ENCODE results near the gene DTD1. TPM values are rescaled to one million over a fixed set of nuclear protein-coding genes. Genes with fewer than 3 reads are reported as not detected.
A peak's percentile ranks its signal among the peaks of the same experiment; 100 is the strongest.

DTD1 gene, protein sequence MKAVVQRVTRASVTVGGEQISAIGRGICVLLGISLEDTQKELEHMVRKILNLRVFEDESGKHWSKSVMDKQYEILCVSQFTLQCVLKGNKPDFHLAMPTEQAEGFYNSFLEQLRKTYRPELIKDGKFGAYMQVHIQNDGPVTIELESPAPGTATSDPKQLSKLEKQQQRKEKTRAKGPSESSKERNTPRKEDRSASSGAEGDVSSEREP
- total RNA-seq = 10 to 100 TPM; 49.2 to 55.4 TPM

DNA sequence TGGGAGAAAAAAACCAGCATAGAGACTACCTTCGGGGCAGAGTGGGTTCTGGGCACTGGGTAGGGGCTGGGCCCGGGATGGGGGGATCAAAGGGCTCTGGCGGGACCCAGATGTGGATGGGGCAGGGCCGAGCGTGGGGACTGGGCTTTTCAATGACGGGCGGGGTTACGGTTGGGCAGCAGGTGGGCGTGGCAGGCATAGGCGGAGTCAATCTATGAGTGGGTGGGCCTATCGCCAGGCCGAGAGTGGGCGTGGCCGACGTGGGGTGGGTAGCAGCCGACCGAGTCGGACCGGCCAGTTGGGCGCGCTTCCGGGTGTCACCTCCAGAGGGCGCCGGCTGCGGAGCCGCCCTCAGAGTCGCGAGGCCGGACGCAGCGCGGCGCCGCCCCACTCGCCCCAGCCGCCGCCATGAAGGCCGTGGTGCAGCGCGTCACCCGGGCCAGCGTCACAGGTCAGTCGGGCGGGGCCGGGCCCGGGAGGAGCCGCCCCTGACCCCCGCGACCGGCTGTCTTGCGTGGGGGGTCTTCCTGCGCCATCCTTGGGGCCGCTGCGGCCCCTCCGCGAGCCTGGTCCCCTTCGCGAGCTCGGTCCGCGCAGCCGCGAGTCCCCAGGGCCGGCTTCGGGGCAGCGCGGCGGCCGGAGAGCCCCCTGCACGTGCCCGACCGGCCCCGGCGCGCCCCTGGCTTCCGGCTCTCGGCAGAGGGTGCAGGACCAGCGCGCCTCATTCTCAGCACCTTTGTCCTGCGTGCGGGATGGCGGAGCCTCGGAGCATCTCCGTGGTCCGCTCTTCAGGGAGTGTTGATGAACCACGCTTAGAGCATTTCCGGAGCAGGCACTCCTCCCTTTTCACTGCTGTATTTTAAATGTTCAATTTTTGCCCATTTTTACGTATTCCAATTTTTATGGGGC lies at the start of gene DTD1:
TSS of gene DTD1 (plus strand) at position 390 of the 909 bp plus-strand sequence. CDS start at position 409, 19 bp downstream.
- peaks cover 5% of the 10 kb centered on the region for H3K27me3 Mint-ChIP-seq
- ChIA-PET POLR2A (interaction anchor here (0.6 kb wide), 1 partner anchor 80 kb away, joined by 3 read pairs; the partner anchor contains the start of gene SEC23B), CTCF (interaction anchor here (0.7 to 1.0 kb wide), 2 partner anchors 9 to 1083 kb away, joined by 3 read pairs; no protein-coding TSS in a partner anchor)
- no peaks in the 10 kb centered on the region for H3K36me3 Mint-ChIP-seq
- H3K27ac Mint-ChIP-seq = peak within 1 kb of the TSS; percentile 77
- H3K9me3 Mint-ChIP-seq = no peaks in the 10 kb centered on the region
- H3K4me3 Mint-ChIP-seq = peak within 1 kb of the TSS; percentile 86
- H3K4me1 Mint-ChIP-seq (ENCODE audit: low read depth) = peaks cover 32% of the 10 kb centered on the region
- intact Hi-C loops (cut with micrococcal nuclease) = loop anchor here (1.0 kb wide), 5 partner anchors 21 to 300 kb away; partner anchors contain the start of genes DZANK1, POLR3F, SEC23B and SMIM26
- peak; percentile 94 for DNase-seq

DNA sequence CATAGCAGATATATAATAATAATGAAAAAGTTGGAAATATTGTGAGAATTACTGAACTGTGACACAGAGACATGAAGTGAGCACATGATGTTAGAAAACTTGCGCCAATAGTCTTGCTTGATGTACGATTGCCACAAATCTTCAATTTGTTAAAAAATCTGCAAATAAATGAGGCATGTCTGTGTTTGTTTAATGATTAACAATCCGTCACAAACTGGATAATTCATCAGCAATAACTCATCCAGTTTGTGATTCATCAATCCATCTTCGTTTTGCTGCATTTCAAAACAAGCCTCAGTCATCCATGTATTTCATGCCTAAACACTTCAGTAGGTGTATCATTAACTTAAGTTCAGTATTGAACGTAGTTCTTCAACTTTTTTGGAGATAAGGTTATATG lies 46.1 kb upstream of the DTD1 start:
- no peaks in the 10 kb centered on the region for H3K4me1 Mint-ChIP-seq (ENCODE audit: low read depth)

DNA sequence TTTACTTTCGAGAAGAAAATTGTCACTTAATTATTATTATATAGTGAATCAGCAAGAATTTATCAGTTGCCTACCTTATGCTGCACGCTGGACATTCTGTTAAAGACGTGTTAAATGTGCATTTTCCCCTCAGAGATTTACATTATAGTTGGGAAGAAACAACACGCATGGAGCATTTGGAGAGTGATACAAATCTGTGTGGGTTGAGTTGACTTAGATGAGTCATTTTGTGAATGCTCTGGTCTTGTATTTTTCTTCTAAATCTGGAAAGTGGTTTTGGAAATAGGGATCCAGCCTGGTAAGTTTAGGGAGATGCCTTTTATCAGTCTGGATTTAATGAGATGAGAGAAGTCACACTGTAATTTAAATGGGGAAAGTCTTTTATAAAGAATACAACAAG lies 44.6 kb upstream of the DTD1 start:
- ChIA-PET CTCF (no interaction called here), POLR2A (no interaction called here)
- Mint-ChIP-seq H3K36me3 (peaks cover 43% of the 10 kb centered on the region), H3K9me3 (no peaks in the 10 kb centered on the region), H3K27me3 (no peaks in the 10 kb centered on the region), H3K27ac (no peak overlapping the region), H3K4me1 (ENCODE audit: low read depth) (no peaks in the 10 kb centered on the region), H3K4me3 (no peak overlapping the region)
- intact Hi-C loops (cut with micrococcal nuclease) = no loop called here
- no peak for DNase-seq

More for the DNA sequence above, 46.1 kb upstream of the DTD1 start:
- ChIA-PET CTCF (no interaction called here), POLR2A (no interaction called here)
- no peaks in the 10 kb centered on the region for H3K9me3 Mint-ChIP-seq
- no peak overlapping the region for H3K4me3 Mint-ChIP-seq
- peaks cover 41% of the 10 kb centered on the region for H3K36me3 Mint-ChIP-seq
- intact Hi-C loops (cut with micrococcal nuclease) = no loop called here
- DNase-seq = no peak
- H3K27ac Mint-ChIP-seq = no peak overlapping the region
- H3K27me3 Mint-ChIP-seq = no peaks in the 10 kb centered on the region

DNA sequence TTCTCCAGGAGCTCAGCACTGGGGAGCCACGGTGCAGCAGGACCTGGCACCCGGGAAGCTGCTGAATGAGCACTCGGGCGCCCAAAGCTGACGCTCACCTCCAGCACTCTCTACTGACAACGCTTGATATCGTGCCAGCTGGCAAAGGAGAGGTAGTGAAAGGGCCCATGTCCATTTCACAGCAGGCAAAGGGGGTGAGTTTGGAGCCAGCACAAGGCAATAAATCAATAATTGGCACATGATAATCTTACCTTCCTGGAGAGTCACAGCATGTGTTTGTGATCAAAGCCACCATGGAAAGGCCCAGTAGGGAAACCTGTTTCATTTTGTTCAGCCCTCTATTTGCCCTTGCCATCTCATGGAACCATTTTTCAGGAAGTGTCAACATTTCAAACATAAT lies 43.9 kb upstream of the DTD1 start:
- ChIA-PET CTCF (no interaction called here), POLR2A (no interaction called here)
- no peaks in the 10 kb centered on the region for H3K9me3 Mint-ChIP-seq
- no peaks in the 10 kb centered on the region for H3K4me1 Mint-ChIP-seq (ENCODE audit: low read depth)
- H3K36me3 Mint-ChIP-seq = peaks cover 44% of the 10 kb centered on the region
- no peaks in the 10 kb centered on the region for H3K27me3 Mint-ChIP-seq
- no peak for DNase-seq
- no peak overlapping the region for H3K4me3 Mint-ChIP-seq
- H3K27ac Mint-ChIP-seq = no peak overlapping the region
- intact Hi-C loops (cut with micrococcal nuclease) = no loop called here

DNA sequence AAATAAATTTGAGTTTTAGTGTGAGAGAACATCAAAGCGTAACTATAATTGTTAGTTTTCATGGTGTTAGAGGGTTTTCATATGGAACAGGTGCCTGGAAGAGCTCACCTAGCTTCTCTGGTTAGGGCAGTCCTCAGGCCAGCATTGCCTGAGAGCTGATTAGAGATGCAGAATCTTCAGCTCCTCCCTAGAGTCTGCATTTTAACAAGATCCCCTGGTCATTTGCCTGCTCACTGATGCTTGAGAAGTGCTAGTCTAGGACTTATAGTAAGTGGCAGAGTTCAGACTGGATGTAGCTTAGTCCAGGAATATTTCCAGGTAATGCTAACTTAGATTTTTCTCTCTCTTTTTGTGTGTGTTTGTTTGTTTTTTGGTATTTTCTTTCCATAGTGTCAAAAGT lies 42.3 kb upstream of the DTD1 start:
- intact Hi-C loops (cut with micrococcal nuclease) = no loop called here
- peaks cover 40% of the 10 kb centered on the region for H3K36me3 Mint-ChIP-seq
- no peaks in the 10 kb centered on the region for H3K4me1 Mint-ChIP-seq (ENCODE audit: low read depth)
- no peak overlapping the region for H3K27ac Mint-ChIP-seq
- POLR2A ChIA-PET = no interaction called here
- no peak overlapping the region for H3K4me3 Mint-ChIP-seq
- H3K27me3 Mint-ChIP-seq = no peaks in the 10 kb centered on the region
- H3K9me3 Mint-ChIP-seq = no peaks in the 10 kb centered on the region
- CTCF ChIA-PET = interaction anchor here (0.8 kb wide), 1 partner anchor 28 kb away, joined by 3 read pairs; no protein-coding TSS in a partner anchor
- no peak for DNase-seq

DNA sequence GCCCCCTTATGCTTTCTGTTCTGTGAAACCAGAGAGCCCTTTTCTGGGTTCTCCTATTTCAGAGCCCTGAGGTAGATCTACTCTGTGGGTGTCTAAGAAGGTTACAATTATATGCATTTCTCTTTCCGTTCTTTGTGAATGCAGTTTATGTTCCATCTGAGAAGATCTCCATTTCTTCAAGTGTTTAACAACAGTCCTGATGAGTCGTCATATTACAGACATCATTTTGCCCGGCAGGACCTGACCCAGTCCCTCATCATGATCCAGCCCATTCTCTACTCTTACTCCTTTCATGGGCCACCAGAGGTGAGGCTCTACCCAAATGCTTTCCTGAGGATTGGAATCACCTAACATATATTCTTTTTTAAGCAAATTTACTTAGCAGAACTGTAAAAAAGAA lies 39.4 kb upstream of the DTD1 start:
- intact Hi-C loops (cut with micrococcal nuclease) = no loop called here
- Mint-ChIP-seq H3K27ac (no peak overlapping the region), H3K4me3 (no peak overlapping the region), H3K27me3 (no peaks in the 10 kb centered on the region), H3K9me3 (no peaks in the 10 kb centered on the region), H3K36me3 (peaks cover 33% of the 10 kb centered on the region), H3K4me1 (ENCODE audit: low read depth) (no peaks in the 10 kb centered on the region)
- POLR2A ChIA-PET = no interaction called here
- CTCF ChIA-PET = no interaction called here
- DNase-seq = no peak

DNA sequence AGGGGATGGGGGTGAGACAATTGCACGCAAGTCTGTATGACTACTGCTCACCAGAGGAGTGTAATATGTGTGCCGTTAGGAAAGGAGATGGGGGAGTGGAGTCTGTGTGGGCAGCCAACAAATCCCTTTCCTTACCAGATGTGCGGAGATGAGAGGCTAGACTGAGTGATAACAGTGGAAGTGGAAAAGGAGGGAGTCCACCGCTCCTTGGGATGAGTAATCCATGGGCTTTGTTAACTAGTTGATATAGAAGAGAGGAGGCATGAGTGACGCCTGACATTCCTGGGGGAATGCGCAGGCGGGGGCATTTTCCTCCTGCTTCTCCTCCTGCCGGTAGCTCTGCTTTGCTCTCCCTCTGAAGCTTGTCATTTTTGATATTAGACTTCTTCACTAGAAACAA lies 34.1 kb upstream of the DTD1 start:
- no peaks in the 10 kb centered on the region for H3K27me3 Mint-ChIP-seq
- H3K36me3 Mint-ChIP-seq = peaks cover 44% of the 10 kb centered on the region
- intact Hi-C loops (cut with micrococcal nuclease) = no loop called here
- CTCF ChIA-PET = no interaction called here
- no peaks in the 10 kb centered on the region for H3K9me3 Mint-ChIP-seq
- H3K27ac Mint-ChIP-seq = no peak overlapping the region
- POLR2A ChIA-PET = no interaction called here
- no peak for DNase-seq
- no peak overlapping the region for H3K4me3 Mint-ChIP-seq
- no peaks in the 10 kb centered on the region for H3K4me1 Mint-ChIP-seq (ENCODE audit: low read depth)

DNA sequence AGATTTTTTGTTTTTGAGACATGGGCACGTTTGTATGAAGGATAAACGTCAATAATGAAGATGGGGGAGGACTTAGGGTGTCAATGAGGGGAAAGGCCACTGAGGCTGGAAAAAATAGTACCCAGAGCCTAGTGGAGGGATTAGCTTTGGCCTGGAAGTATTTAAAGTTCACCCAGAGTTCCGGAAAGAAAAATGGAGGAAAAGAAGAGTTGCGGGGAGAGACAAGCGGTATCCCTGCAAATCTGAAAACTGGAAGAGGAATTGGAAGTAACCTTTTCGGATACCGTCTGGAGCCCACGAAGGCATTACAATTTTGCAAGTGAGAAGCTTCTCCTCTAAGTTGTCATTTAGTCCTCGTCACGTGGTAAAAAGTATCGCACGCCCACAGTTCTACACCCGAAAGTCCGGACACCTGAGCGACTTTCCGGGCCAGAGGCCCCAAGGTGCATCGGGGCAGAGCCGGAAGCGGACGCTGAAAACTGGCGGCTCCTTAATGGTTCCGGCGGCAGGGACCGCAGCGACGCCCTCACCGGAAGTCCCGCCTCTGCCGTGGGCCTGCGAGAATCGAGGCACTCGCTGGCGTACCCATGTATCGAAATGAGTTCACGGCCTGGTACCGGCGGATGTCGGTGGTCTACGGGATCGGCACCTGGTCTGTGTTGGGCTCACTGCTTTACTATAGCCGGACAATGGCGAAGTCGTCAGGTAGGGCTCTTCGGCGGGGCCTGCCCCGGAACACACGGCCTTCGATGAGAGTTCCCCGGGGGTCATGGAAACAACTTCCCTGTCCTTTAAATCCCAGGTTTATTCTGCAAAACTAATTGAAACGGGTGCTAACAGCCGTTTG lies 20.7 kb upstream of the DTD1 start, which contains the start of gene SMIM26:
TSS of gene SMIM26 (plus strand) at position 541 of the 847 bp plus-strand sequence. CDS start at position 588, 47 bp downstream.
- Mint-ChIP-seq H3K27ac (peak within 1 kb of the TSS; percentile 91), H3K27me3 (no peaks in the 10 kb centered on the region), H3K4me1 (ENCODE audit: low read depth) (peaks cover 11% of the 10 kb centered on the region), H3K9me3 (no peaks in the 10 kb centered on the region), H3K4me3 (peak within 1 kb of the TSS; percentile 90), H3K36me3 (peaks cover 22% of the 10 kb centered on the region)
- ChIA-PET POLR2A (interaction anchor here (0.8 to 3.0 kb wide), 2 partner anchors 59 to 99 kb away, joined by 3 to 14 read pairs; partner anchors contain the start of gene SEC23B), CTCF (interaction anchor here (0.6 kb wide), 1 partner anchor 59 kb away, joined by 3 read pairs; no protein-coding TSS in a partner anchor)
- intact Hi-C loops (cut with micrococcal nuclease) = loop anchor here (1.0 to 5.0 kb wide), 9 partner anchors 20 to 600 kb away; partner anchors contain the start of genes DZANK1, MGME1, POLR3F and RBBP9
- peak; percentile 96 for DNase-seq

DNA sequence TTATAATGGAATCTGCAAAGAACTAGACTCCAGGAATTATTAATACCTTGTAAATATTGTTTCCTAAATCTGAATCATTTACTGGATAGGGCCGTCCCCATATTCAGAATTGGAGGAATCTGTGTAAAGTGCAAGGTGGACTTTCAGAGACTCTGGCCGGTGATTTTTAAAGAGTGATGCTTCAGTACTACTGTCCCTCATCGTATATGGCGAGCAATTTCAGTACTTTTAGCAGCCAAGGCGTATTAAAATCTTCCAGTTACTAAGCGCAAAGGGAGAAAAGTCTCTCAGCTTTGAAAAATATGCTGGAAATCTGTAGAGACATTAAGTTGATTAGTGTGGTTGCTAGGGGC lies 20.1 kb upstream of the DTD1 start:
- Mint-ChIP-seq H3K9me3 (no peaks in the 10 kb centered on the region), H3K4me1 (ENCODE audit: low read depth) (peaks cover 15% of the 10 kb centered on the region), H3K4me3 (peak overlapping the region; percentile 90), H3K27me3 (no peaks in the 10 kb centered on the region), H3K36me3 (peaks cover 19% of the 10 kb centered on the region), H3K27ac (peak overlapping the region; percentile 91)
- POLR2A ChIA-PET = interaction anchor here (3.0 kb wide), 1 partner anchor 60 kb away, joined by 14 read pairs; the partner anchor contains the start of gene SEC23B
- CTCF ChIA-PET = no interaction called here
- intact Hi-C loops (cut with micrococcal nuclease) = loop anchor here (1.0 to 5.0 kb wide), 9 partner anchors 20 to 600 kb away; partner anchors contain the start of genes DZANK1, MGME1, POLR3F and RBBP9
- DNase-seq = no peak

DNA sequence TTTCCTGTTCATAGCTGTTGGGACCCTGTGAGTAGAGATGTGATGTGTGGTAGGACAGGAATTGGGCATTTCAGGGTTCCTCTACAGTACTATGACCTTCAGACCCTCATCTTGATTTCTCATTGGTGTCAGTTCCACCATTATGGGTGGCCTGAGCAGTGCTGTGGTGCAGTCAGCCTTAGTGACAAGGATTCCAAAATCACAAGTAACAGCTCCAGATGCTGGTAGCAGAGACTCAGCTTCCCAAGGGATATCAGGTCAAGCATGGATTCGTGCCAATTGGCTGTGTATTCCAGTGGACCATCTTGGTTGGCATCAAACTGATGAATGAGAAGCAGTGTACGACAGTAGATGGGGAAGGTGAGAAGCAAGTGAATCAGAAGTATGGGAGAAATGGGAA lies 16.8 kb upstream of the DTD1 start:
- Mint-ChIP-seq H3K4me3 (no peak overlapping the region), H3K27ac (no peak overlapping the region), H3K36me3 (peaks cover 16% of the 10 kb centered on the region), H3K9me3 (no peaks in the 10 kb centered on the region), H3K4me1 (ENCODE audit: low read depth) (peaks cover 15% of the 10 kb centered on the region), H3K27me3 (no peaks in the 10 kb centered on the region)
- intact Hi-C loops (cut with micrococcal nuclease) = no loop called here
- no peak for DNase-seq
- POLR2A ChIA-PET = no interaction called here
- CTCF ChIA-PET = no interaction called here

DNA sequence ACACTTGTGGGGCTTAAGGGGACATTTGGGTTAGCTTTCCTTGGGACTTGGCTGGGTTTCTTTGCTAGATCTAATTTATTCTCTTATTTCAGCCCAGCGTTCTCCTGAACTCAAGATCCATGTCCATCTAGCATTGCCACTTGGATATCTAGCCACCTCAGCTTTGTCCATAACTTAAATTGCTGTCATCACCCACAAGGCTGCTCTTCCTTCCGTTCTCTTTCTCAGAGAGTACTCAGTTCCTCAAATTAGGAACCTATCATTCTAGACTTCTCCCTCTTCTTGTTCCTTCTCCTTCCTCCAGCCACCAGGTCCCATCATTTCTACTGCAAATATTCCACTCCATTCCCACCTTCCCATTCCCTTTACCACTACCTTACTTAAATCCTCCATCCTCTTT lies 16.3 kb upstream of the DTD1 start:
- intact Hi-C loops (cut with micrococcal nuclease) = no loop called here
- ChIA-PET POLR2A (no interaction called here), CTCF (no interaction called here)
- Mint-ChIP-seq H3K27ac (no peak overlapping the region), H3K36me3 (peaks cover 16% of the 10 kb centered on the region), H3K4me3 (no peak overlapping the region), H3K9me3 (no peaks in the 10 kb centered on the region), H3K27me3 (no peaks in the 10 kb centered on the region), H3K4me1 (ENCODE audit: low read depth) (peaks cover 11% of the 10 kb centered on the region)
- DNase-seq = no peak
